ENCODE data around the gene RHBDD1. TPM values are rescaled to one million over a fixed set of nuclear protein-coding genes. Genes with fewer than 3 reads are reported as not detected.

The RHBDD1 gene
- total RNA-seq, 1 donor from 2014 or later: 31.3 TPM

DNA sequence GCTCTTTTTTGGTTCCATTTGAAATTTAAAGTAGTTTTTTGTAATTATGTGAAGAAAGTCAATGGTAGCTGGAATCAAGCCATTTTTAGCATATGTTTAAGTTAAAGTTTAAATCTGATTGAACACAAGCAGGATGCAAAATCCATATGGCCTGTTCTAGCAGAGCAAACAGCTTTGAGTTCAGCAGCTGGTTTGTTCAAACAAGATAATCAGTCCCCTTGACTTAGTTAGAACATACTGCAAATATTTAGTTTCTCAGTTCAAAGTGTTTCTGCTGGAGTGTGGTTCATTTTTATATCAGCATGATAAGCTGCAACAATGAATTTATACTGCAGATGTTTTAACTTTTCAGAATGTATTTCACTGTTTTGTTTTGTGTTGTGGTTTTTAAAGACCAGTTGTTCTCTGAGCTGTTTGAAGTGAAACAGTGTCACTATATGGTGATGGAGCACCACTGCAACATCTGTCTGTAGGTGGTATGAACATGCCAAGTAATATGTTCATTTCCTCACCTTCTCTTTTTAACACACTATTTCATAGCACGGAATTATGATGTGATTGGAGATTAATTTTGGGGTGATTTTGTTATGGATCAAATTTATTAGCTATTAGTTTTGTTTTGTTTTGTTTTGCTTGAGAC, 202.8 kb downstream of the RHBDD1 start:
- DNase-seq (ENCODE audit: low read depth) (no peak), FAIRE-seq (no peak)
- Histone ChIP-seq H3K9ac (ENCODE audit: low read length) (no peak overlapping the region), H2AFZ (ENCODE audit: low read depth, low read length) (no peak overlapping the region), H3K27me3 (ENCODE audit: insufficient read depth, low read length) (no peaks in the 10 kb centered on the region), H3K79me2 (ENCODE audit: insufficient read depth, low read length) (no peaks in the 10 kb centered on the region), H3K36me3 (ENCODE audit: insufficient read depth, low read length) (no peaks in the 10 kb centered on the region), H3K9me3 (ENCODE audit: insufficient read depth, low read depth, low read length) (no peaks in the 10 kb centered on the region), H3K4me1 (ENCODE audit: insufficient read depth, low read length) (no peaks in the 10 kb centered on the region), H3K4me3 (ENCODE audit: insufficient read depth, low read depth, low read length) (no peak overlapping the region), H3K4me2 (ENCODE audit: low read length) (no peak overlapping the region), H4K20me1 (ENCODE audit: insufficient read depth, low read length) (no peaks in the 10 kb centered on the region), H3K27ac (ENCODE audit: low read depth, low read length) (no peak overlapping the region)
- Mint-ChIP-seq H3K4me1 (ENCODE audit: low read depth, unreplicated experiment) (no peaks in the 10 kb centered on the region), H3K27ac (ENCODE audit: unreplicated experiment) (no peak overlapping the region), H3K4me3 (ENCODE audit: unreplicated experiment) (no peak overlapping the region), H3K27me3 (ENCODE audit: low read depth, unreplicated experiment) (no peaks in the 10 kb centered on the region), H3K36me3 (ENCODE audit: low read depth, unreplicated experiment) (no peaks in the 10 kb centered on the region), H3K9me3 (ENCODE audit: unreplicated experiment) (no peaks in the 10 kb centered on the region)
- no peak for TF ChIP-seq EZH2 (IDR thresholded peaks at IDR 0.05; ENCODE audit: insufficient read depth, low read length)
- TF ChIP-seq, protein P1, sequence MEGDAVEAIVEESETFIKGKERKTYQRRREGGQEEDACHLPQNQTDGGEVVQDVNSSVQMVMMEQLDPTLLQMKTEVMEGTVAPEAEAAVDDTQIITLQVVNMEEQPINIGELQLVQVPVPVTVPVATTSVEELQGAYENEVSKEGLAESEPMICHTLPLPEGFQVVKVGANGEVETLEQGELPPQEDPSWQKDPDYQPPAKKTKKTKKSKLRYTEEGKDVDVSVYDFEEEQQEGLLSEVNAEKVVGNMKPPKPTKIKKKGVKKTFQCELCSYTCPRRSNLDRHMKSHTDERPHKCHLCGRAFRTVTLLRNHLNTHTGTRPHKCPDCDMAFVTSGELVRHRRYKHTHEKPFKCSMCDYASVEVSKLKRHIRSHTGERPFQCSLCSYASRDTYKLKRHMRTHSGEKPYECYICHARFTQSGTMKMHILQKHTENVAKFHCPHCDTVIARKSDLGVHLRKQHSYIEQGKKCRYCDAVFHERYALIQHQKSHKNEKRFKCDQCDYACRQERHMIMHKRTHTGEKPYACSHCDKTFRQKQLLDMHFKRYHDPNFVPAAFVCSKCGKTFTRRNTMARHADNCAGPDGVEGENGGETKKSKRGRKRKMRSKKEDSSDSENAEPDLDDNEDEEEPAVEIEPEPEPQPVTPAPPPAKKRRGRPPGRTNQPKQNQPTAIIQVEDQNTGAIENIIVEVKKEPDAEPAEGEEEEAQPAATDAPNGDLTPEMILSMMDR (IDR thresholded peaks at IDR 0.05; ENCODE audit: insufficient read depth, low read depth, low read length): no peak

- Histone ChIP-seq H3K36me3 (ENCODE audit: insufficient read depth, low read length) (no peaks in the 10 kb centered on the region), H4K20me1 (ENCODE audit: insufficient read depth, low read length) (no peaks in the 10 kb centered on the region), H3K4me1 (ENCODE audit: insufficient read depth, low read length) (no peaks in the 10 kb centered on the region), H2AFZ (ENCODE audit: low read depth, low read length) (no peak overlapping the region), H3K9ac (ENCODE audit: low read length) (no peak overlapping the region), H3K4me3 (ENCODE audit: insufficient read depth, low read depth, low read length) (no peak overlapping the region), H3K9me3 (ENCODE audit: insufficient read depth, low read depth, low read length) (no peaks in the 10 kb centered on the region), H3K27me3 (ENCODE audit: insufficient read depth, low read length) (no peaks in the 10 kb centered on the region), H3K79me2 (ENCODE audit: insufficient read depth, low read length) (no peaks in the 10 kb centered on the region), H3K4me2 (ENCODE audit: low read length) (no peak overlapping the region), H3K27ac (ENCODE audit: low read depth, low read length) (no peak overlapping the region)
- no peak overlapping the region for H3K27ac Mint-ChIP-seq (ENCODE audit: unreplicated experiment)
- no peaks in the 10 kb centered on the region for H3K4me1 Mint-ChIP-seq (ENCODE audit: low read depth, unreplicated experiment)
- DNase-seq (ENCODE audit: low read depth) (no peak), FAIRE-seq (no peak)
- H3K9me3 Mint-ChIP-seq (ENCODE audit: unreplicated experiment): no peaks in the 10 kb centered on the region
- no peak overlapping the region for H3K4me3 Mint-ChIP-seq (ENCODE audit: unreplicated experiment)
- no peaks in the 10 kb centered on the region for H3K36me3 Mint-ChIP-seq (ENCODE audit: low read depth, unreplicated experiment)
- no peaks in the 10 kb centered on the region for H3K27me3 Mint-ChIP-seq (ENCODE audit: low read depth, unreplicated experiment)
- no peak for TF ChIP-seq EZH2 (IDR thresholded peaks at IDR 0.05; ENCODE audit: insufficient read depth, low read length)
- TF ChIP-seq, protein P1 (IDR thresholded peaks at IDR 0.05; ENCODE audit: insufficient read depth, low read depth, low read length): no peak
These were observed 208.1 kb downstream of the RHBDD1 start for GRCh38 chr2:227043981-227044380.

Other genes with a start within 250 kb of the RHBDD1 start
- gene IRS1, start 36.2 kb upstream of the RHBDD1 start, total RNA-seq: 34.2 and 45.0 TPM in 2 replicates